Panc1 (cell line): ENCODE measurements around the gene ABLIM2. TPM values are rescaled to one million over a fixed set of nuclear protein-coding genes. Genes with fewer than 3 reads are reported as not detected.

Source experiments
- ATAC-seq: fragments of 200-7000 bp; cut with Tn5 transposase; 2 replicates; pipeline ENCODE4 v1.9.1; 2020; ENCODE audit warnings: mild to moderate bottlenecking, moderate library complexity
- BruUV-seq: library from RNA; stranded (reverse); fragments of 400-500 nt; replicated peaks from 2 replicates; lab custom pipeline; 2021; lab: Mats Ljungman, UMichigan
- CTCF ChIA-PET: fragments of 300-600 bp; sonication (Branson Sonifier 250); formaldehyde crosslinking; loops from one replicate; lab custom pipeline; 2022; ENCODE audit warnings: antibody characterized with exemption; lab: Charles Lee
- POLR2A ChIA-PET: fragments of 300-600 bp; sonication (Branson Sonifier 250); formaldehyde crosslinking; loops from one replicate; lab custom pipeline; 2022; ENCODE audit warnings: antibody characterized with exemption; lab: Charles Lee
- DNase-seq: peaks from one replicate; pipeline ENCODE4 v3.0.0-alpha.2; 2010; ENCODE audit warnings: low read depth, low spot score
- H3K27ac ChIP-seq: 2 replicates; pipeline ENCODE4 v1.5.1; 2011; ENCODE audit warnings: mild to moderate bottlenecking, low read length, inconsistent platforms
- H3K27me3 ChIP-seq: fragments of 200-500 bp; sonication (Bioruptor generic); 2 replicates; pipeline ENCODE4 v1.6.0; 2014; ENCODE audit warnings: low read length, inconsistent platforms; ENCODE audit not compliant: control insufficient read depth, insufficient read depth
- H3K36me3 ChIP-seq: fragments of 200-500 bp; sonication (Bioruptor generic); 2 replicates; pipeline ENCODE4 v1.5.1; 2014; ENCODE audit warnings: inconsistent platforms, mild to moderate bottlenecking, low read length, moderate library complexity; ENCODE audit not compliant: control insufficient read depth, insufficient read depth
- H3K4me1 ChIP-seq: 2 replicates; pipeline ENCODE4 v1.5.1; 2011; ENCODE audit warnings: inconsistent platforms, mild to moderate bottlenecking, low read length, moderate library complexity; ENCODE audit not compliant: control insufficient read depth, insufficient read depth
- H3K4me3 ChIP-seq, 2 experiments: 2 replicates each; pipeline ENCODE4 v1.5.1; 2011 to 2012; ENCODE audit warnings: low read depth in 2 of 2, low read length in 2 of 2, mild to moderate bottlenecking in 2 of 2, inconsistent platforms in 1 of 2, moderate library complexity in 1 of 2
- H3K9me3 ChIP-seq: fragments of 200-500 bp; sonication (Bioruptor generic); 2 replicates; pipeline ENCODE4 v1.5.1; 2014; ENCODE audit warnings: low read depth, mild to moderate bottlenecking, inconsistent platforms, low read length, moderate library complexity; ENCODE audit not compliant: control insufficient read depth, insufficient read depth
- POLR2AphosphoS5 ChIP-seq: IDR thresholded peaks from 2 replicates; pipeline ENCODE4 v1.6.1; 2012; ENCODE audit warnings: mild to moderate bottlenecking, low read depth, low read length, moderate library complexity
- SIN3A ChIP-seq: IDR thresholded peaks from 2 replicates; pipeline ENCODE4 v1.6.1; 2012; ENCODE audit warnings: low read depth, mild to moderate bottlenecking, low read length, moderate library complexity, borderline replicate concordance; ENCODE audit not compliant: insufficient read depth
- TCF7L2 ChIP-seq: IDR thresholded peaks from 2 replicates; pipeline ENCODE4 v1.6.1; 2011; ENCODE audit warnings: mild to moderate bottlenecking, low read depth, low read length, inconsistent platforms
- in situ Hi-C: cut with HindIII; loops from 2 replicates; pipeline ENCODE4 v1.10.0; 2016; ENCODE audit warnings: low sequenced_read_pairs, low pct_unique_long_range_greater_than_20kb
- intact Hi-C: fragments of 100-400 bp; cut with micrococcal nuclease; formaldehyde crosslinking; loops from one replicate; pipeline ENCODE4 v1.10.0; 2022; ENCODE audit not compliant: unreplicated experiment
- total RNA-seq: library from RNA; stranded (reverse); gene quantifications from one replicate; pipeline ENCODE4 v1.2.1, GENCODE V29; 2021; ENCODE audit not compliant: unreplicated experiment
- TF ChIP-seq, protein P1 (sequence below), 2 experiments: IDR thresholded peaks; 2 replicates each; pipeline ENCODE4 v1.6.1; 2011 to 2012; ENCODE audit warnings: low read depth in 2 of 2, control low read depth in 1 of 2, low read length in 1 of 2, mild to moderate bottlenecking in 1 of 2, moderate library complexity in 1 of 2; ENCODE audit not compliant: insufficient read depth in 1 of 2
- TF ChIP-seq, protein P2 (sequence below): fragments of 450-650 bp; IDR thresholded peaks from 2 replicates; pipeline ENCODE4 v1.5.1; 2017; ENCODE audit warnings: mild to moderate bottlenecking

Gene ABLIM2
- total RNA-seq, 1 experiment from 2014 or later: 0.64 TPM

- H3K27me3 ChIP-seq: no peaks in the 10 kb centered on the region
- ATAC-seq: peak; percentile 43; the same call in 1 of the 2 replicates
- intact Hi-C loops: no loop called here
- BruUV-seq: no TSS peak
- ChIA-PET CTCF (no interaction called here), POLR2A (no interaction called here)
- in situ Hi-C loops: no loop called here
- no peaks in the 10 kb centered on the region for H3K36me3 ChIP-seq
- no peaks in the 10 kb centered on the region for H3K9me3 ChIP-seq
- H3K4me3 ChIP-seq: no peak overlapping the region
- no peak for DNase-seq
- no peaks in the 10 kb centered on the region for H3K4me1 ChIP-seq
- no peak overlapping the region for H3K27ac ChIP-seq
- TF ChIP-seq POLR2AphosphoS5 (no peak), TCF7L2 (no peak), SIN3A (no peak)
- TF ChIP-seq, protein P1, sequence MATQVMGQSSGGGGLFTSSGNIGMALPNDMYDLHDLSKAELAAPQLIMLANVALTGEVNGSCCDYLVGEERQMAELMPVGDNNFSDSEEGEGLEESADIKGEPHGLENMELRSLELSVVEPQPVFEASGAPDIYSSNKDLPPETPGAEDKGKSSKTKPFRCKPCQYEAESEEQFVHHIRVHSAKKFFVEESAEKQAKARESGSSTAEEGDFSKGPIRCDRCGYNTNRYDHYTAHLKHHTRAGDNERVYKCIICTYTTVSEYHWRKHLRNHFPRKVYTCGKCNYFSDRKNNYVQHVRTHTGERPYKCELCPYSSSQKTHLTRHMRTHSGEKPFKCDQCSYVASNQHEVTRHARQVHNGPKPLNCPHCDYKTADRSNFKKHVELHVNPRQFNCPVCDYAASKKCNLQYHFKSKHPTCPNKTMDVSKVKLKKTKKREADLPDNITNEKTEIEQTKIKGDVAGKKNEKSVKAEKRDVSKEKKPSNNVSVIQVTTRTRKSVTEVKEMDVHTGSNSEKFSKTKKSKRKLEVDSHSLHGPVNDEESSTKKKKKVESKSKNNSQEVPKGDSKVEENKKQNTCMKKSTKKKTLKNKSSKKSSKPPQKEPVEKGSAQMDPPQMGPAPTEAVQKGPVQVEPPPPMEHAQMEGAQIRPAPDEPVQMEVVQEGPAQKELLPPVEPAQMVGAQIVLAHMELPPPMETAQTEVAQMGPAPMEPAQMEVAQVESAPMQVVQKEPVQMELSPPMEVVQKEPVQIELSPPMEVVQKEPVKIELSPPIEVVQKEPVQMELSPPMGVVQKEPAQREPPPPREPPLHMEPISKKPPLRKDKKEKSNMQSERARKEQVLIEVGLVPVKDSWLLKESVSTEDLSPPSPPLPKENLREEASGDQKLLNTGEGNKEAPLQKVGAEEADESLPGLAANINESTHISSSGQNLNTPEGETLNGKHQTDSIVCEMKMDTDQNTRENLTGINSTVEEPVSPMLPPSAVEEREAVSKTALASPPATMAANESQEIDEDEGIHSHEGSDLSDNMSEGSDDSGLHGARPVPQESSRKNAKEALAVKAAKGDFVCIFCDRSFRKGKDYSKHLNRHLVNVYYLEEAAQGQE (IDR thresholded peaks at IDR 0.05; ENCODE audit: insufficient read depth in 1 of 2, low read depth in 2 of 2, low read length in 1 of 2): no peak
- TF ChIP-seq, protein P2, sequence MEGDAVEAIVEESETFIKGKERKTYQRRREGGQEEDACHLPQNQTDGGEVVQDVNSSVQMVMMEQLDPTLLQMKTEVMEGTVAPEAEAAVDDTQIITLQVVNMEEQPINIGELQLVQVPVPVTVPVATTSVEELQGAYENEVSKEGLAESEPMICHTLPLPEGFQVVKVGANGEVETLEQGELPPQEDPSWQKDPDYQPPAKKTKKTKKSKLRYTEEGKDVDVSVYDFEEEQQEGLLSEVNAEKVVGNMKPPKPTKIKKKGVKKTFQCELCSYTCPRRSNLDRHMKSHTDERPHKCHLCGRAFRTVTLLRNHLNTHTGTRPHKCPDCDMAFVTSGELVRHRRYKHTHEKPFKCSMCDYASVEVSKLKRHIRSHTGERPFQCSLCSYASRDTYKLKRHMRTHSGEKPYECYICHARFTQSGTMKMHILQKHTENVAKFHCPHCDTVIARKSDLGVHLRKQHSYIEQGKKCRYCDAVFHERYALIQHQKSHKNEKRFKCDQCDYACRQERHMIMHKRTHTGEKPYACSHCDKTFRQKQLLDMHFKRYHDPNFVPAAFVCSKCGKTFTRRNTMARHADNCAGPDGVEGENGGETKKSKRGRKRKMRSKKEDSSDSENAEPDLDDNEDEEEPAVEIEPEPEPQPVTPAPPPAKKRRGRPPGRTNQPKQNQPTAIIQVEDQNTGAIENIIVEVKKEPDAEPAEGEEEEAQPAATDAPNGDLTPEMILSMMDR: no peak
Measured at GRCh38 chr4:8002525-8003309, 155.9 kb downstream of the ABLIM2 start.

- in situ Hi-C loops: no loop called here
- Histone ChIP-seq H3K4me3 (no peak overlapping the region), H3K36me3 (no peaks in the 10 kb centered on the region), H3K9me3 (no peaks in the 10 kb centered on the region), H3K27me3 (no peaks in the 10 kb centered on the region), H3K4me1 (no peaks in the 10 kb centered on the region), H3K27ac (no peak overlapping the region)
- TF ChIP-seq POLR2AphosphoS5 (no peak), TCF7L2 (no peak), SIN3A (no peak)
- TF ChIP-seq, protein P2: no peak
- TF ChIP-seq, protein P1 (IDR thresholded peaks at IDR 0.05; ENCODE audit: insufficient read depth in 1 of 2, low read depth in 2 of 2, low read length in 1 of 2): no peak
- CTCF ChIA-PET: no interaction called here
- intact Hi-C loops: no loop called here
- DNase-seq (no peak), ATAC-seq (no peak)
- POLR2A ChIA-PET: no interaction called here
- no TSS peak for BruUV-seq
Measured at GRCh38 chr4:8001564-8002355, 156.9 kb downstream of the ABLIM2 start.
